Measurements from ENCODE around the gene COL4A1.

Gene COL4A1

DNA sequence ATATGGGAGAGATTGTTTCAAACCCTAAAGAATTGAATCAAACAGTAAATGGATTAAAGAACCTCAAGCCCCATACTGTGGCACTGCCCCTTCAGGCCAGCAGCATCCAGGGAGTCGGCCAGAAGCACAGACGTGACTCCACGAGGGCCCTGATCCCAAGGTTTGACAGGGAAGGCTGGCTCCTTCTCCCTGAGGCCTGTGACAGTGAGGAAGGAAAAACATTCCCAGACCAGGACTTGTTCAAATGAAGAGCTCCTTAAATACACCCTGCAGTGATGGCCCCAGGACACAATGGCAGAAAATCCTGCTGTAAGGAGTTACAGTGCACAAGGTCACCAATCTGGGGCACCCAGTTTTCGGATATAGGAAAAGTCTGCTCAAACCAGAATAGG lies 91.0 kb downstream of the COL4A1 start:
- DNase-seq = no peak

GRCh38 chr13:110215606-110216005 lies 91.4 kb downstream of the COL4A1 start:
- DNase-seq = no peak

DNA sequence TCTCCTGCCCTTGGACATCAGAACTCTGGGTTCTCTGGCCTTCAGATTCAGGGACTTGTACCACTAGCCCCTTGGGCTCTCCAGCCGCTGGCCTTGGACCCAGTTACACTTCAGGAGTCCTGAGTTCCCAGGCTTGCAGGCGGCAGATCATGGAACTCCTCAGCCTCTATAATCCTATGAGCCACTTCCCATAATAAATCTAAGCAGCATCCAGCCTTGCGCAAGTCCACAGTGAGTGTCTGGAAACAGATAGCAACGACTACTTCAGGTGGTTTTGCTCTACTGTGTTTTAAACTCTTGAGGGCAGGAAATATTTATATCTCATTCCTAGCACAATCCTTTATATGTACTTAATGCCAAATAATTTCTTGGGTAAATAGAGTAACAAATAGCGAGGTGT lies 92.3 kb downstream of the COL4A1 start:
- no peak for DNase-seq

DNA sequence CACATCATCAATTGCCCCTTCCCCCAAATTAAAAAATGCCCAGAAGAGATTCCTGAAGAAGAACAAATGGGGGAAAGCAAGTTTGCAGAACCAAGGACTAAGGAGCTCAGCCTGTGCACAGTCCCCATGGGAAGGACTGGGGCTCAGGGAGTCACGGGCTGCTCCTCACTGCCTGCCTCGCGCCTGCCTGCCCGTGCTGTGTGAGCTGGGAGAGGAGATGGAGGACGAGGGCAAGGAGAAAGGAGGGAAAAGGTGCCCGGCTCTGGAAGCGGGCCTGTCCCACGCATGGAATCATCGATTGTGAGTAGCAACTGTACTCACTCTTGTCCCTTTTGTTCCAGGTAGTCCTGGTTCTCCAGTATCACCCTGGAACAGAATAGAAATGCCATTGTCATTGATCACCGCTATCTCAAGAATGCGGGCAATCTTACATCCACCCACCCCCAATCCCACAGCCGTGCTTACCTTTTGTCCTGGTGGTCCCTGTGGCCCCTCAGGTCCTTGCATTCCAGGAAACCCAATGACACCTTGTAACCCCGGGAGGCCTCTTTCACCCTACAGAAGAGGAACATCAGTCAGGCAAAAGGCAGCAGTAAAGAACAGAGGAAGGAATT lies 93.4 kb downstream of the COL4A1 start:
- no peak for DNase-seq

DNA sequence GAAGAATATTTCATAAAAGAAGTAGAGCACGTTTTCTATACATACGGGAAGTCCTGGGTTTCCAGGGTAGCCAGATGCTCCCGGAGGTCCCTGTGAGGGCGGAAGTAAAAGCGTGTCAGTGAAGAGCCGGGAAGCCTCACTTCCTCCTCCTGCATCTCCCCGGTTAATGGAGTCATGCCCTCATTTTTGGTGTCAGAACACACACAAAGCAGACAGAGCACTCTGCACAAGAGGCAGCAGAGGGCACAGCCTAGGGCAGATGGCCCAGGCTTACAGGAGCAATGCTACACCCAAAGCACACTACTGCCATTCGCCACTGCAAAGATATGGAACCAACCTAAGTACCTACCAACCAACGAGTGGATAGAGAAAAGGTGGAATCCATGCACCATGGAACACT lies 94.4 kb downstream of the COL4A1 start:
- DNase-seq = no peak

- no peak for DNase-seq
Observed at GRCh38 chr13:110211735-110212134, 95.2 kb downstream of the COL4A1 start.

GRCh38 chr13:110211046-110211445 lies 95.9 kb downstream of the COL4A1 start:
- no peak for DNase-seq

DNA sequence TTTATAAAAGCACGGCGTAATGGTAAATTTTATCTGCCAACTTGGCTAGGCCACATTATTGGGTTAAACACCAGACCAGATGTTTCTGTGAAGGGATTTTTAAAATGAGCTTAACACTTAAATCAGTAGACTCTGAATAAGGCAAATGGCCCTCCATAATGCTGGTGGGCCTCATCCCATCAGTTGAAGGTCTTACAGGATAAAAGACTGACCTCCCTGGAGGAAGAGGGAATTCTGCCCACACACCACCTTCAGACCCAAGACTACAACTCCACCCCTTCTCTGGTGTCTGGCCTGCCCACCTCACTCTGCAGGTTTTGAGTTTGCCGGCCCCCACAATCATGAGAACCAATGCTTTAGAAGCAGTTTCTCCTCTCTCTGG lies 96.4 kb downstream of the COL4A1 start:
- DNase-seq = no peak

DNA sequence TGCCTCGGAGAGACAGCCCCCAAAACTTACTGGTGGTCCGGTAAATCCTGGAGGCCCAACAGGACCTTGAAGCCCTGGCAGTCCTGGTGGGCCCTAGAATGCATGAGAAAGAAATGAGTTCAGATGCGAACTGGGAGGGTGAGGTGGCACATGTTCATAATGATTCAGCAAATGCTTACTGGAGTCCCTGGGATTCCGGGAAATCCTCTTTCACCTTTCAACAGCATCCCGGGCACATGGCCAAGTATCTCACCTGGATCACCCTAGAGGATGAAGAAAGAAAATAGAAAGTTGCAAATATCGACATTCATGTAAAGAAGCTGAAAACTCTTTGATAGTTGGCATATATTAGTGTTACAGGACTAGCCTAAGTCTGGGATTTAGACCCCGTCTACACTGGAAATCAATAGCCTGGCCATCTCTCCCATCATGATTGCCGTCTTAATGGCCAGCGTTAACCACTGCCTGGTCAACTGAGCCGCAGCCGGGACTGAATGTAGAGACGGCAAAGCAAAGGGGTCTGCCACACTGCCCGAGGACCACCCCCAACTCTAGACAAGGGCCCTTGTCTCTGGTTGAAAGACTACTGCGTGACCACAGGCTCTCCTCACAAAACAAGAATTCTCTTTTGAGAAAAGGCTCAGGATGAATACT lies 96.9 kb downstream of the COL4A1 start:
- DNase-seq = no peak

DNA sequence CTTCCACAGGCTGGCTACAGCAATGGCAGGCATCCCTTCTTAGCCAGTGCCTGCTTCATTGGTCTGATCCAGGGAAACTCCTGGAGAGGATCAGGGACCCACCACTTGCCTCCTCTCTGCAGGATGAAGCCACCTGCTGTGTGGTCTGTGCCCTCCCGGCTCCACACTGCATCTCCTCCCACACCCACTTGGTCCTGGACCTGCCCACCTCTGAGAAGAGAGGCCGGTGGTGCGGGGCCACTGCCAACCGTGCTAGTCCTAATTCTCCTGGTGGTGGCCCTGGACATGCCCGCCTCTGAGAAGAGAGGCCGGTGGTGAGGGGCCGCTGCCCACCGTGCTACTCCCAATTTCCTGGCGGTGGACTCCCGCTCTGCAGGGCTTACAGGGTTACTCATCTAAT lies 98.8 kb downstream of the COL4A1 start:
- no peak for DNase-seq

DNA sequence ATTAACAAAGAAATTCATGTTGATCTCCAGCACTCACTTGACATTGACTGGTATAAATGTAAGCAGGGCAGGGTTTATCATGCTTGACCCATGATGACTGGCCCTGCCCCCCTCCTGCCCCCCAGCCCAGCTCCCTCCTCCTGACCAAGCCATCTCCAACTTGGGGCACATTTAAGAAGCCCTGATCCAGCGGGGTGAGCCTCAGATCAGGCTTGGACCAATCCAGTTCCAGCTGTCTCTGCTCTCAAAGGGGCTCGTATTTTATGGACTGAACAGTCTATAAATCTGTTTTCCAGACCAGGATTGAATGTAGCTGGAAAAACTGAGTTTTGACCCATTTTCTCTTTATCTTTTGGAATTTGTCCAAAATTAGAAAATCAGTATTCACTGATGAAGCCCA lies 100.0 kb downstream of the COL4A1 start:
- no peak for DNase-seq

DNA sequence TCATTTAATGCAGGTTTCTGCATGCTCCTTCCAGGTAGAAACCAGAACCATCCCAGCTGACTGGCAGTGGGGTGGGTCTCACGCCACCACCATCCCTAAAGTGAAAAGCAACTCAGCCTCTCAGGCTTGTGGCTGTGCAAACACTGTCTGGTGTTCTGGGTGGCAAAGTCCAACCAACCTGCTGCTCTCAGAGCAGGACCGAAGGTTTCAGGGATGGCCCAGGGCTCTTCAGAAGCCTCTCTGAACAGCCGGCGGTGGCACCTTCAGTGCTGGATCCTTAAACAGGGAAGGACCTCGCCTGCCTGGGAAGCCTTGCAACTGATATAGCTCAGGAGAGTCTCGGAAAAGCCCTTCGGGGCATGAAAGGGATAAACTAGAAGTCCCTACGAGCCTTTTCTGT lies 100.8 kb downstream of the COL4A1 start:
- DNase-seq = peak; percentile 83 to 93

GRCh38 chr13:110201114-110201513 lies 105.8 kb downstream of the COL4A1 start:
- DNase-seq = no peak

- no peak for DNase-seq
Observed at GRCh38 chr13:110200276-110200870, 106.6 kb downstream of the COL4A1 start.

DNA sequence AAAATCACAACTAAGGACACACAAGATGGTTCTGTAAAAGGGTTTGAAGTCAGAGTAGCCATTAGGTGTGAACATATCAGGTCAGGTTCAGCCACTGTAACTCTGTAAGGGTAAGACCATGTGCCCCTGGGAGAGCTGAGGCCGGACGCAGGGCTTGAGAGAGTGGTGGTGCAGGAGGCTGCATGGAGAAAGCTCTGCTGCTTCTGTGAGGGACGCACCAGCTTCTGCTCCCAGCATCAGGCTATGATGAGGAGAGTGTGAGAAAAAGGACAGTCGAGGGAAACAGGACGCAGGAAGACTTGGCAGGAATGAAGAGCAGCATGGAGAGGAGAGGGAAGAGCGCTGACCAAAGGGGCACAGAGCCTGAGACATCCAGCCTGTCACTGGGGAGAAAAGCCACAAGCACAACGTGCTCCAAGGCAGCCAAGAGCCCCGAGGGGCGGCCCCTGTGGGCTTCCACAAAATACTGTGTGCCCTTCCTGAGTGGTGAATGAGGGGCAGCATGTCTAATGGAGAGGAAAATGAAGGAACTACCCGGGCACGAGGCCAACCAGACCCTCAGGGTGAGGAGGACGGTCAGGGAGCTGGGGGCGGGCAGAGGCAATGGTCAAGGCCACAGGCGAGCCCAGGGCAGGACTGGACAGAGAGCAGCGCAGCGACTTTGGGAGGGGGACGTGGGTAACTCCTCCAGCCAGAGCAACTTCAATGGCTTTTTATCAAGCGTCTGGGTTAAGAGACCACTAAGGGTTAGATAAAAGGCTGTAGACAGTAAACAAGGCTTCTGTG lies 107.7 kb downstream of the COL4A1 start:
- DNase-seq = no peak

DNA sequence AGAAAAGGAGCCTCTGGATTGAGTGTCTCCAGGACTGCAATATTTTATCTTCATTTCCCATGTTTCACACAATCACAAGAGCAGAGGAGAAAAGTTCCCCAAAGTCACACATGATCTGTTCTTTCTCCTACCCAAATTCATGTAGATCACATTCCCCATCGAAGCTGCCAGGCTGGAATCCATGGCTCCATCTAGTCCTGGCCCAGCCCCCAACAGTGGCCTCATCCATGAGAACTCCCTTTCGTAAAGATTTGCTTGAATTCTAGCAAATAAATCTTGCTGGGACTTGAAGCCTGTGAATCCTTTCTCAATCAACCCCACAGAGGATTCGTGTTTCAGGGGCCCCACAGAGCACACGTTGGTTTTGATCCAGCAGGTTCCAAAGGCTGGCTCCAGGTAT lies 109.5 kb downstream of the COL4A1 start:
- no peak for DNase-seq

GRCh38 chr13:110197026-110197425 lies 109.9 kb downstream of the COL4A1 start:
- no peak for DNase-seq

DNA sequence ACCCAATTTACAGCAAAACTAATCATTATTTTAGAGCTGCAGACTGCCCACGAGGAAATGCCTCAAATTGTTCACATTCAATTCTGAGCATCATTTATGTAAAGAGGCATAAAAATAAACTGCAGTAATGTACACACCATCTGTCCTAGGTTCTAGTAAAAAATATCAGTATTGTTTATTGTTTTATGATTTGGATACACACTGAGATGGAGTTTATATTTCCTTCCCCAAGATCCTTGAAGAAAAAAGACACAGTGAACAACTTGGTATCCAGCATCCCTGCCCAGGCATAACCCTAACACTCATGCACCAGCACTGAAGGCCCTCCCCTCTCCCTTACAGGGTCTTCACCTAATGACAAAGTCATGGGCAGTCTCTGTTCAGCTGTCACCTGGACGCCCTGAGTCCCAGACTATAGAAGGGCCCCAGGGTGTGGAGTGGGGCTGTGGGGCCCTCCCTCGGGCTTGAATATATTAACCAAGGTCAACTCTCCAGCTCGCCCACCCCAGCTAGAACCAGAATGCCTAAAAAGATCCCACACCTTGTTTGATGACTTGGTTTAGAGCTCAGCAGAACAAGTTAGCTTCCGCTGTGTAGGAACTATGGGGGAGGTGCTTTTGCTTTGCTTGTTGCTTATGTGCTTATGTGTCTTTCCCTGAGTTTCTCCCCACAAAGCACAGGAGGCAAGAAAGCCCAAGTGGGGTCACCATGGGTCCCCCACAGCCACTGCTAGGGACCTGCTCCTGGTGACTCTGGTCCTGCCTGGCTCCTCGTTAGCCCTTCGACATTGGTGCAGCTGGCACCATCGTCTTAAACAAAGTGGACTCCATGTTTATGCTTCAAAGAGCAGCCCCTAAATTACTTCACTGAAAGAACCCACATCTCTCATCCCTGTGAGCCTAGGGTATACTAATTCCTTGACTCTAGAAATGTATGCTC lies 111.1 kb downstream of the COL4A1 start:
- DNase-seq = no peak

DNA sequence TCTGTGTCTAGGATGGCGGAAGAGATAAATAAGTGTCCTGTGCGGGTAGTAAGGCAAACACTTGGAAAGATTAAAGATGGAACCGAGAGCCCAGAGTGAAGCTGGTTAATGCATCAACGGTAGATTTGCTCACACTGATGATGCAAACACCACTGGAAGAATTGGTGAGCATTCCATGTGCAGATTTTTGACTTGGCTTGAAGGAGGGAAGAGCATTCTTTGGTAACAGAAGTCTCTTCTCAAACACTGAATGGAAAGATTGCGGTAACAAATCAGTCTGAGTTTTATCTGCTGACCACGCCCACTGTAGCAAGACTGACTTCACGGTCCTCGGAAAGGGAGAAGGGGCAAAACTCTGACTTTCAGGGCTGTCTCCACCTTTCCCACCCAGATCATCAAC lies 112.5 kb downstream of the COL4A1 start:
- DNase-seq = no peak

- DNase-seq = no peak
Observed at GRCh38 chr13:110193491-110193890, 113.5 kb downstream of the COL4A1 start.

DNA sequence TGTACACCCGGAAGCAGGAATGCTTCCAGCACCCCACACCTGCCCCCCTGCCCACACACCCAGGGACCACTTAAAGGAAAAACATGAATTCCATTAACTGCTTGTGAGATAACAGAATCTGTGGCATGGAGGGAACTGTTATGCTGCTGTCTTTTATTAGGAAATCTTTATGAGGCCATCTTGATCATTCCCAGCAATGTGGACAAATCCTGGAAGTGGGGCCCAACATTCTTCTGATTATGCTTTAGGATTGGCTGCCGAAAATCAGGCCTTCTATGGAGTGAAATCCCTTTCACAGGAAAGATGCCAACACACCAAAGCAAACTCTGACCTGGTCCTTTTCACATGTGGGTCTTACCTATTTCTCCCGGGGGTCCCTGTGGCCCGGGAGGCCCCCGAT lies 114.5 kb downstream of the COL4A1 start:
- DNase-seq = no peak

DNA sequence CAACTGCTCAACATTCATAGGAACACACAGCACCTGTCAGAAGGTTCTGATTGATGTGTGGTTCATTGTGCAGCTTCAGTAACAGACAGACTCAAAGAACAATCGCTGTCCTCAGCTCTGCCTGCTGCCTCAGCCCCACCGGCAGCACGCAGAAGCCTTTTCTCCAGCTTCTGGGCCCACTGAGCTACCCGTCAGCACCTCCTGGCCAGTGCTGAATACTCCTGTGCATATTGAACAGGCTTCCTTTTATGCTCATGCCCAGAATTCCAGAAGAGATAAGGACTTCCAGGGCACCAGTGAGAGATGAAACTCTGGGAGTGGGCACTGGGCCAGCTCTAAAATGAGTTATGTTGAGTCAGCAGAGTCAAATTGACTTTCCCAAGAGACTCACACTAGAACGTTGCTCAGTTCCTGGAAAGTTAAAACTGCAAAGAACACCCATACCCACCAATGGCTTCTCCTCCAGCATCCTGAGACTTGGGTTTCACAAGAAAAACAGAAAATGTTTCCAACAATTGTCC lies 119.3 kb downstream of the COL4A1 start:
- no peak for DNase-seq
